NCI-H1694 (cell line): ENCODE data around the gene USP28.
"Not testable (repeated sequence)": the region's sequence is repeated elsewhere in the genome, so short reads cannot be mapped to it uniquely, and the experiment has no call there.

Experiments used
- DNase-seq: peaks from one replicate; lab custom pipeline; 2025; lab: John Stamatoyannopoulos, UW

USP28 gene

GRCh38 chr11:113773416-113774173 is 101.8 kb downstream of the USP28 start, which contains the start of gene ZW10:
Gene ZW10, minus strand, starts transcription at chr11:113773692. Its CDS starts 26 bp downstream, at chr11:113773666.
- DNase-seq = peak; percentile 47

- DNase-seq = no peak
Observed at GRCh38 chr11:113773092-113773415, 102.3 kb downstream of the USP28 start.

GRCh38 chr11:113771964-113772363 is 103.4 kb downstream of the USP28 start:
- no peak for DNase-seq

- DNase-seq = no peak
Observed at GRCh38 chr11:113764527-113765219, 110.7 kb downstream of the USP28 start.

- DNase-seq = not testable (repeated sequence)
Observed at GRCh38 chr11:113763040-113763439, 112.3 kb downstream of the USP28 start.

- no peak for DNase-seq
Observed at GRCh38 chr11:113760241-113760640, 115.1 kb downstream of the USP28 start.

- no peak for DNase-seq
Observed at GRCh38 chr11:113752932-113753331, 122.4 kb downstream of the USP28 start.
